Measurements from ENCODE around the gene CRYGN.

Gene CRYGN

GRCh38 chr7:151423936-151424335 lies 16.0 kb downstream of the CRYGN start:
- ATAC-seq = no peak
- TF ChIP-seq OSR1 (CRISPR knock-in tag; IDR thresholded peaks at IDR 0.05) (no peak), ZC3H10 (CRISPR knock-in tag; IDR thresholded peaks at IDR 0.05) (no peak), ZFP3 (CRISPR knock-in tag; IDR thresholded peaks at IDR 0.05) (no peak), GLIS3 (CRISPR knock-in tag; IDR thresholded peaks at IDR 0.05) (no peak), CSRNP3 (CRISPR knock-in tag; IDR thresholded peaks at IDR 0.05) (no peak), ARNTL (CRISPR knock-in tag; IDR thresholded peaks at IDR 0.05; ENCODE audit: borderline replicate concordance, low read depth) (no peak), ISL1 (CRISPR knock-in tag; IDR thresholded peaks at IDR 0.05) (no peak), BACH2 (CRISPR knock-in tag; IDR thresholded peaks at IDR 0.05; ENCODE audit: borderline replicate concordance) (no peak), TOX (CRISPR knock-in tag; IDR thresholded peaks at IDR 0.05; ENCODE audit: borderline replicate concordance) (no peak), ZFP30 (CRISPR knock-in tag; IDR thresholded peaks at IDR 0.05) (no peak), ZNF565 (CRISPR knock-in tag; conservative IDR thresholded peaks at IDR 0.05; ENCODE audit: low read depth) (no peak), ZNF70 (CRISPR knock-in tag; IDR thresholded peaks at IDR 0.05) (no peak)

GRCh38 chr7:151423226-151423625 lies 16.7 kb downstream of the CRYGN start:
- TF ChIP-seq CSDC2 (CRISPR knock-in tag; IDR thresholded peaks at IDR 0.05) = no peak
- ATAC-seq = no peak

GRCh38 chr7:151422212-151422611 lies 17.7 kb downstream of the CRYGN start:
- ATAC-seq = no peak
- no peak for TF ChIP-seq ZNF565 (CRISPR knock-in tag; conservative IDR thresholded peaks at IDR 0.05; ENCODE audit: low read depth)
- TF ChIP-seq BACH2 (CRISPR knock-in tag; IDR thresholded peaks at IDR 0.05; ENCODE audit: borderline replicate concordance) = no peak
- TF ChIP-seq SNAI2 (CRISPR knock-in tag; IDR thresholded peaks at IDR 0.05) = no peak
- TF ChIP-seq CSRNP3 (CRISPR knock-in tag; IDR thresholded peaks at IDR 0.05) = no peak
- TF ChIP-seq ZNF70 (CRISPR knock-in tag; IDR thresholded peaks at IDR 0.05) = no peak
- TF ChIP-seq OSR1 (CRISPR knock-in tag; IDR thresholded peaks at IDR 0.05) = no peak
- no peak for TF ChIP-seq ZNF8 (CRISPR knock-in tag; IDR thresholded peaks at IDR 0.05)
- TF ChIP-seq RARB (CRISPR knock-in tag; IDR thresholded peaks at IDR 0.05) = no peak

DNA sequence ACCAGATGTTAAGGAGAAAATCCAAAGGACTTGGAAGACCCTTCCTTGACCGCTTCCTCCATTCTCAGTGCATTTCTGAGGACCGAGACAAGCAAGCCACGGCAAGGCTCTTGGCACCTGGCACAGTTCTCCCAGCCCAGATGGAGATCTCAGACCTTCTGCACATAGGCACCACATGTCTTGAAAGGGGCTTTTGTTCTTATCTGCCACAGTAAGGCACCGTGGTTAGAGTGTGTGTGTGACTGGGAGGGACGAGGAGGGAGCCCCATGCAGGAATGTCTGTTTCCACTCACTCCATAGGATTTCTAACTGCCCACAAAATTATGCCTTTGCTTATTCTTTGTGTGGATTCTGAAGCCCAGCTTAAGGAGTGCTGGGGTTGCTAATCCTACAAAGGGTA lies 19.8 kb downstream of the CRYGN start:
- TF ChIP-seq PPARA (CRISPR knock-in tag; IDR thresholded peaks at IDR 0.05; ENCODE audit: borderline replicate concordance) (no peak), POU6F1 (CRISPR knock-in tag; IDR thresholded peaks at IDR 0.05; ENCODE audit: borderline replicate concordance, low read depth) (no peak), ESRRG (CRISPR knock-in tag; IDR thresholded peaks at IDR 0.05) (no peak), ZFP3 (CRISPR knock-in tag; IDR thresholded peaks at IDR 0.05) (no peak), TOX (CRISPR knock-in tag; IDR thresholded peaks at IDR 0.05; ENCODE audit: borderline replicate concordance) (no peak), PATZ1 (CRISPR knock-in tag; IDR thresholded peaks at IDR 0.05; ENCODE audit: borderline replicate concordance) (no peak), ZNF8 (CRISPR knock-in tag; IDR thresholded peaks at IDR 0.05) (no peak), ARNTL (CRISPR knock-in tag; IDR thresholded peaks at IDR 0.05; ENCODE audit: borderline replicate concordance, low read depth) (no peak)
- ATAC-seq = no peak

DNA sequence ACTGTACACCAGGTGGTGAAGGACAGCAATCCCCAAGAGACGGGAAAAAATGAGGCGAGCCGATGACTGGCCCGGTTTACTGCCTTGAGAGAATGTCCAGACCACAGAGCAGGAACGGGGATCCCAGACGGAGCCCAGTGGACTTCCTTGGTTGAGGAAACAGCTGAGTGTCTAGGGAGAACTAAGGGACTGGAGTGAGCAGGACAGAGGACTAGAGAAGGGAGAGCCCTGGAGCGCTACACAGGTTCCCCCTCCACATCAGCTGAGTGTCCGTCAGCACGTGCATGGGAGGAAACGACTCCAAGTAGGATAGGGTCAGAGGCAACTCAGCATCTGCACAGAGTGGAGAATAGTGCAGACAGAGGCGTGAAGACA lies 23.0 kb downstream of the CRYGN start:
- TF ChIP-seq TOX (CRISPR knock-in tag; IDR thresholded peaks at IDR 0.05; ENCODE audit: borderline replicate concordance) (no peak), TCF4 (CRISPR knock-in tag; IDR thresholded peaks at IDR 0.05; ENCODE audit: borderline replicate concordance) (no peak), CSRNP3 (CRISPR knock-in tag; IDR thresholded peaks at IDR 0.05) (no peak), ZC3H10 (CRISPR knock-in tag; IDR thresholded peaks at IDR 0.05) (no peak), CSDC2 (CRISPR knock-in tag; IDR thresholded peaks at IDR 0.05) (no peak), OSR1 (CRISPR knock-in tag; IDR thresholded peaks at IDR 0.05) (no peak), ARNTL (CRISPR knock-in tag; IDR thresholded peaks at IDR 0.05; ENCODE audit: borderline replicate concordance, low read depth) (no peak), ZNF565 (CRISPR knock-in tag; conservative IDR thresholded peaks at IDR 0.05; ENCODE audit: low read depth) (no peak), RARB (CRISPR knock-in tag; IDR thresholded peaks at IDR 0.05) (no peak), PPARA (CRISPR knock-in tag; IDR thresholded peaks at IDR 0.05; ENCODE audit: borderline replicate concordance) (no peak), ZFP30 (CRISPR knock-in tag; IDR thresholded peaks at IDR 0.05) (no peak), SNAI2 (CRISPR knock-in tag; IDR thresholded peaks at IDR 0.05) (no peak), TSHZ2 (CRISPR knock-in tag; IDR thresholded peaks at IDR 0.05) (no peak)
- ATAC-seq = no peak

Measured in SK-N-SH treated with all-trans-retinoic acid at 6 μM for 48 hours (cell line).